Activated CD8-positive, alpha-beta memory T cell treated with anti-CD3 and anti-CD28 coated beads, Interleukin-2, amount 50 U/mL, for 1 hour (primary cell): ENCODE data around the gene ZNF524.
A peak's percentile ranks its signal among the peaks of the same experiment; 100 is the strongest.
"Not testable (repeated sequence)": the region's sequence is repeated elsewhere in the genome, so short reads cannot be mapped to it uniquely, and the experiment has no call there.

ENCODE experiments used
- DNase-seq: peaks from one replicate; pipeline ENCODE4 v3.0.0-alpha.2; 2020; ENCODE audit errors: extremely low read depth

The ZNF524 gene, protein sequence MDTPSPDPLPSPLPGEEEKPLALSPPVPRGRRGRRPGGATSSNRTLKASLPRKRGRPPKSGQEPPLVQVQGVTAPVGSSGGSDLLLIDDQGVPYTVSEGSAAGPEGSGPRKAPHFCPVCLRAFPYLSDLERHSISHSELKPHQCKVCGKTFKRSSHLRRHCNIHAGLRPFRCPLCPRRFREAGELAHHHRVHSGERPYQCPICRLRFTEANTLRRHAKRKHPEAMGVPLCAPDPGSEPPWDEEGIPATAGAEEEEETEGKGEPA

DNA sequence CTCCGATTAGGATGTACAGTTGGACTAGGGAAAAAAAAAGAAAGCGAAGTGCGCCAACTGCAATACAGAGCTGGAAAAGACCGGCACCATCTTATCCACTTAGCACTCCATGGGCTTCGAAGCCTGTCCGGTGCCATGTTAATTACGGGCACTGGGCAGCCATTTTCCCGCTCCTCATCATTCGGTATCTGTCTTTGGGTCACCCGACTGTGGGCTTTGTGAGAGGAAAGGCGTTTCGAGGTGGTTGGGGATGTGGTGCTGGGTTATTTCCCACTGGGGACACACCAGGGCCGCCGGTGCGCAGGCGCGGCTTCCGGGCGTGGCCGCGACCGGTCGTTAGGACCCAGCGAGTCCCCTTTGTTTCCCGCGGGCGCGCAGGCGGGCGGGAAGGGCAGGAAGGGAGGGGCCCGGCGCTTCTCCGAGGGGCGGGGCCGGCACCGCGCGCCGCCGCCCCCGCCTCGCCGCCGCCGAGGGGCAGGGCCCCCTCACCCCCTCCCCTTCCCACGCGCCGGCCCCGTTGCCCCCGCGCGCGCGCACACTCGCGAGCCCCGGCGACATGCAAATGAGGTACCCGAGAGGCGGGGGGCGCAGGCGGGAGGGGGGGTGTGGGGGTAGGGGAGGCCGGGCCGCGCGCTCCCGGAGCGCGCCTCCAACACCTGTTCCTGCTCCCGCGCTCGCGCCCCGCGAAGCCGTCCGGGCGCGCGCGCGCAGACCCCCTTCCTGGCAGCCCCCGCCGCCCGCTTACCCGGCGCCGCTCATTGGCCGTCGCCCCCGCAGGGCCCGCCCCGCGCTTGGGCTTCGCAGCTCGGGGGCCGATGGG lies at the start of gene ZNF524:
TSS of gene ZNF524 (plus strand) at position 447 of the 820 bp plus-strand sequence. CDS start 1,825 bp downstream, outside the sequence.
- peak; percentile 67 for DNase-seq

DNA sequence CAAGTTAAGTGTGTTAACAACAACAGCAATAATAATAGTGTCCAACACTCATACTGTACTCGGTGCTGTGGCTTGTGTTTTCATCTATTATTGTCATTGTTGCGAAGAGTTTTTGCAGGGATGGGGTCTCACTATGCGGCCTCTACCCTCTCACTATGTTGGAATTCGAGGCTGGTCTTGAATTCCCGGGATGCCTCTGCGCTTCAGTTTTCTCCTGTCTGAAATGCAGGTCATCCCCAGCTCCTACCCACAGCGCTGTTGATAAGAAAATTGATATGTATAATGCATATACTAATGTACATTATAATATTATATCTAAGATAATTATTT lies 49.8 kb upstream of the ZNF524 start:
- no peak for DNase-seq

DNA sequence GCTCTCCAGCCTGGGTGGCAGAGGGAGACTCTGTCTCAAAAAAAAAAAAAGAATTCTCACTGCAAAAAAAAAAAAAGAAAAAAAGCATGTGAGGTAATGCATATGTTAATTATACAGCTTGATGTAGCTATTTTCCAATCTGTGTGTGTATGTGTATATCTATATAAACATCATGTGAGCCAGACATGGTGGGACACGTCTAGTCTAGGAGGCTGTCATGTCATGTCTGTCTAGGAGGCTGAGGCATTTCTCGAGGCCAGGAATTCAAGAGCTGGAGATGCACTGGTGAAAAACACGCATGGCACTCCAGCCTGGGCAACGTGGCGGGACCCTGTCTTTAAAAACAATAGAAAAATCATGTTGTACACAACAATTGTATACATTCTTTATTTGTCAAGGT lies 47.9 kb upstream of the ZNF524 start:
- no peak for DNase-seq

DNA sequence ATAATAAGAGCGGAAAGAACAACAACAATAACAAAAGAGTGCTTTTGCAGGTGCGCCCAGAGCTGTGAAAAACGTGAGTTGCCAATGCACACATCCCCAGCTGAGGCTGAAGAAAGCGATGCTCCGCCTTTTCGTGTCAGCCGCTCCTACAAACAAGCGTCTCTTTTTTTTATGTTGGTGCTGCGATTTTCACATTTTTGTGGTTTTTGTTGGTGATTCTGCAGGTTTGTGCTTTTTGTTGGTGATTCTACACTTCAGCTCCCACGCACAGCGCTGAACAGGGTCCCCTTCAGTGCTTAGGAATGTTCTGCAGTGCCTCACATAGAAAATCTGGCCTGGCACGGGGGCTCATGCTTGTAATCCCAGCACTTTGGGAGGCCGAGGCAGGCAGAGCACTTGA lies 47.5 kb upstream of the ZNF524 start:
- no peak for DNase-seq

DNA sequence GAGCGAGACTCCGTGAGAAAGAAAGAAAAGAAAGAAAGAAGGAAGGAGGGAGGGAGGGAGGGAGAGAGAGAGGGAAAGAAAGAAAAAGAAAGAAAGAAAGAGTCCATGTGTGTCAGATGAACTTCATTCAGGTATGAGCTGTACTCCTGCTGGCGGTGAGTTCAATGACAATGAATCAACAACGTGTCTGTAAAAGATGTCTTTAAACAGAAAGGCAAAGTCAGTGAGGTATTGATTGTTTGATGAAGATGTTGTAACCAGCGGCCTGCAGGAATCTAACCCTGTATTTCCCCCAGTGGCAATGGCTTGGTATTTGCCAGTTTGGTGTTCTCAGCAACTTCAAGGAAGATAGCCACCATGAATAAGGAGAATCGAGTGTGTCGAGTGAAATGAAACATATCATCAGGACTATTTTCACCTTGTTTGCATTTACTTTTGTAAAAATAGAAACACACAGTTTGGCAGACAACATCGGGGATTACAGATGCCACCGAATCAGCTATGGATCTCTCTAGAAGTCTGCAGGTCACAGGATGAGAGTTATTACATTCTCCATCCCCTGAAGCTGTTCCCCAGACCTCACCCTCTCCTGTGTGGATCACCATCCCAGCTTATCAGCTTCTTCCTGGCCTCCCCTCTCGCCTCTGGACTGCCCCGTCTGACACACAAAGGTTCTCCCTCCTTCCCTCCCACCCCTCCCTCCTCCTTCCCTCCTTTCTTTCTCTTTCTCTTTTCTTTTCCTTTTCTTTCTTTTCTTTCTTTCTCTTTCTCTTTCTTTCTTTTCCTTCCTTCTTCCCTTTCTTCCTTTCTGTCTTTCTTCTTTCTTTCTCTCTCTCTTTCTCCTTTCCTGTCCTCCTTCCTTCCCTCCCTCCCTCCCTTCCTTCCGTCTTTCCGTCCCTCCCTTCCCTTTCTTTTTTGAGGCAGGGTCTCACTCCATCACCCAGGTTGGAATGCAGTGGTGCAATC lies 46.6 kb upstream of the ZNF524 start:
- no peak for DNase-seq

DNA sequence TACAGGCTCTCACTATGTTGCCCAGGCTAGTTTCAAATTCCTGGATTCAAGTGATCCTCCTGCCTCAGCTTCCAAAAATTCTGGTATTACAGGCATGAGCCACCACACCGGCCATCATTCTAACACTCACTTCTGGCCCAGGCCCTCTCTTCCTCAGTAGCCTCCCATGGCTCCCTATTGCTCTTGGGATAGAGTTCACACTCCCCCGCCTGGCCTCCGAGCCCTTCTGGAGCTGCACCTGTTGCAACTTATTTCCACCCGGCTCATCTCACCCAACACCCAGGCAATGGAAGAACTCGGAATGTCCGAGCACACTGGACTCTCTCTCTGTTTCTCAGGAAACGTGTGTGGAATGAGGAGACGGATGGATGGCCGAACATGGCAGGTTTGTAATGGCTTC lies 45.8 kb upstream of the ZNF524 start:
- no peak for DNase-seq

DNA sequence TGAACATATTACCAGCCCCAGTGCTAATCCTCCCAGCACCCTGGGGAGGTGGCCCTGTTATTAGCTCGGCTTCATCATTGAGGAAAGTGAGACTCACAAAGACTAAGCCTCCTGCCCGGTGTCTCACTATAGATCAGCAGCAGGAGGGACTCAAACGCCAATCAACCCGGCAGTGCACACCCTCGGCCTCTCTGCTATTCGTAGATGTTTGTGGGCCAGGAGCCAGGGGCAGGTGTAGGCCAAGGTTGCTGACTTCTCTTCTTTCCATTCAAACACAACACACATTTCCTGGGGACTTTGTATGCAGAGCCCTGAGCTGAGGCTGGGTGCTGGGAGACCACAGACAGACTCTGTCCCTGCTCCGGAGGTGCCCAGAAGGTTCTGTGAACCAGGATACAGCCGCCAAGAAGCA lies 45.3 kb upstream of the ZNF524 start:
- no peak for DNase-seq

DNA sequence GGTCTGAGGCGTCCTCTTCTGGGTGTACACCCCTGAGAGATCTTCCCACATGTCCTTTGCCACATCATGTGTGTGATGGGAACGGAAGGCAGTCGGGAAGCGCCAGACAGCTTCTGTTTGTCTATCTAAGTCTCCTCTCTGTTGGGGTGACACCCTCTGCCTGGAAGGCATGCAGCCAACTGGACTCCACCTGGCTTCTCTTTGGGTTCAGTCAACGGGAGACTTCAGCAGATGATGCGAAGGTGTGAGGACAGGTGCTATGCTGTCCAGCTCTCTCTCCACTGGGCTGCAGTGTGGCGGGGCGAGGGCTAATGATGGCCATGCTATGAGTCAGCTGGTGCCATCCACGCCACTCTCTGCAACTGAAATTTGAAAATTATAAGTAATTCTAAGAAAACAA lies 40.4 kb upstream of the ZNF524 start:
- no peak for DNase-seq

DNA sequence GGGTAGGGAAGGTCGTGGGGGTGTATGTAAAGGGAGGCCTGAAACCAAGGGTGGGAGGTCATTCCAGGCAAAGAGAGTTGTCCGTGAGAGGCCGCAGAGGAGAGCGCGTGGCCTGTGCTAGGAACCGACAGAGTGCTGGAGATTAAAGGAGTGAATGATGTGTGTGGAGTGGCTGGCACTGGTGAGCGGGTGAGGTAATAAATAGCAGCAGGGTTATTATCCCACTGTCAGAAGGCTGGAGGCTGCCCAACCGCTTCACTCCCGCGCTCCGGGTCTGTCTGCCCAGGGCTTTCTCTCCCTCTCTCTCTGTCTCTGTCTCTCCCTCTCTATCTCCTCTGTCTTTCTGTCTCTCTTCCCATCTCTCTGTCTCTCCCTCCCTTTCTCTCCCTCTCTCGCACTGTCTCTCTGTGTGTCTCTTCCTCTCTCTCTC lies 36.8 kb upstream of the ZNF524 start:
- DNase-seq, result no peak

DNA sequence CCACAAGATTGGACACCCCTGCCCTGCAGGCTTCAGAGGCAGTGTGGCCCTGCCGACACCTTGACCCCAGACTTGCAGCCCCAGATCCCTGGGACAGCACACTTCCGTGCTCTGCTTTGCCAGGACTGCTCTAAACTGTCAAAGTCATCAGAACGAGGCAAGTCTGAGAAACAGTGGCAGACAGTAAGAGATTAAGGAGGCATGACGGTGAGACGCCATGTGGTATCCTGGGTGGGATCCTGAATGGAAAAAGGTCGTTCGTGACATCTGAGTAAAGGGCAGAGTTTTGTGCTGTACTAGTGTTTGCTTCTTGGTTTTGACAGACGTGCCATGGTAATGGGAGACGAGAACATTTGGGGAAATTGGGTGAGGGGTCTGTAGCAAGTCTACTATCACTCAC lies 33.3 kb upstream of the ZNF524 start:
- no peak for DNase-seq

DNA sequence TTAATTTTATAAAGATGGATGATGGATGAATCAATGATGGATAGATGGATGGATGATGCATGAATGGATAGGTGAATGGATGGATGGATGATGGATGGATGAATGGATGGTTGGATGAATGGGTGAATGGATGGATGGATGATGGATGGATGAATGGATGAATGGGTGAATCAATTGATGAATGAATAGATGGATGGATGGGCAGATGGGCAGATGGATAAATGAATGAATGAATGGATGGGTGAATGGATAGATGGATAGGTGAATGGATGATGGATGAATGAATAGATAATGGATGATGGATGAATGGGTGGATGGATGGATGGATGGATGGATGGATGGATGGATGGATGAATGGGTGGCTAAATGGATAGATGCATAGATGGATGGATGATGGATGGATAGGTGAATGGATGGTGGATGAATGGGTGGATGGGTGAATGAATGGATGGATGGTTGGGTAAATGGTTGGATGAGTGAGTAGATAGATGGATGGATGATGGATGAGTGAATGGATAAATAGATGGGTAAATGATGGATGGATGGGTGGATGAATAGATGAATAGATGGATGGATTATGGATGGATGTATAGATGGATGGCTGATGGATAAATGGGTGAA lies 32.3 kb upstream of the ZNF524 start:
- no peak for DNase-seq

DNA sequence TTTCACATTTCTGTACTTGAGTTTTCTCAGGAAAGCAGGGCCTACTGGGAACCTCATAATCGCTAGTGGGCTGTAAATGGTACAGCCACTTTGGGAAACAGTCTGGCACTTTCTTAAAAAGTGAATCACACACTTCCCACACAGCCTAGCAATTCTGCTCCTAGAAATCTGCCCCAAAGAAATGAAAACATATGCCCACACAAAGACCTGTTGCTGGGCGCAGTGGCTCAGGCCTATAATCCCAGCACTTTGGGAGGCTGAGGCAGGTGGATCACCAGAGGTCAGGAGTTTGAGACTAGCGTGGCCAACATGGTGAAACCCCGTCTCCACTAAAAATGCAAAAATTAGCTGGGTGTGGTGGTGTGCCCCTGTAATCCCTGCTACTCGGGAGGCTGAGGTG lies 30.6 kb upstream of the ZNF524 start:
- not testable (repeated sequence) for DNase-seq

DNA sequence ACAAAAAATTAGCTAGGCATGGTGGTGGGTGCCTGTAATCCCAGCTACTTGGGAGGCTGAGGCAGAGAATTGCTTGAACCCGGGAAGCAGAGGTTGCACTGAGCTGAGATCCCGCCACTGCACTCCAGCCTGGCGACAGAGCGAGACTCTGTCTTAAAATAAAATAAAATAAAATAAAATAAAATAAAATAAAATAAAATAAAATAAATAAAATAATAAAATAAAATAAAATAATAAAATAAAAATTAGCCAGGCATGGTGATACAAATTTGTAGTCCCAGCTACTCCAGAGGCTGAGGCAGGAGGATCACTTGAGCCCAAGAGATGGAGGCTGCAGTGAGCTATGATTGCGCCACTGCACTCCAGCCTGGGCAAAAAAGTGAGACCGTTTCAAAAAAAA lies 26.2 kb upstream of the ZNF524 start:
- not testable (repeated sequence) for DNase-seq

DNA sequence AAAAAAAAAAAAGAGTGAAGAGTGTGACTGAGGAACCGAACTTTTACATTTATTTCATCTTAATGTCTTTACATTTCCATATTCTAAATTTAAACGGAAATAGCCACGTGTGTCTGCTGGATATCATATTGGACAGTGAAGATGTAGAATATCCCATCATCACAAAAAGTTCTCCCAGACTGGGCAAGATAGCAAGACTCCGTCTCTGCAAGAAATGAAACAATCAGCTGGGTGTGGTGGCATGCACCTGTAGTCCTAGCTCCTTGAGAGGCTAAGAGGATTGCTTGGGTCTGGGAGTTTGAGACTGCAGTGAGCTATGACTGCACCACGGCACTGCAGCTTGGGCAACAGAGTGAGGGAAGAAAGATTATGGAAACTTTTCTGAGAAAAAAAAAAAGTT lies 23.3 kb upstream of the ZNF524 start:
- DNase-seq, result no peak

DNA sequence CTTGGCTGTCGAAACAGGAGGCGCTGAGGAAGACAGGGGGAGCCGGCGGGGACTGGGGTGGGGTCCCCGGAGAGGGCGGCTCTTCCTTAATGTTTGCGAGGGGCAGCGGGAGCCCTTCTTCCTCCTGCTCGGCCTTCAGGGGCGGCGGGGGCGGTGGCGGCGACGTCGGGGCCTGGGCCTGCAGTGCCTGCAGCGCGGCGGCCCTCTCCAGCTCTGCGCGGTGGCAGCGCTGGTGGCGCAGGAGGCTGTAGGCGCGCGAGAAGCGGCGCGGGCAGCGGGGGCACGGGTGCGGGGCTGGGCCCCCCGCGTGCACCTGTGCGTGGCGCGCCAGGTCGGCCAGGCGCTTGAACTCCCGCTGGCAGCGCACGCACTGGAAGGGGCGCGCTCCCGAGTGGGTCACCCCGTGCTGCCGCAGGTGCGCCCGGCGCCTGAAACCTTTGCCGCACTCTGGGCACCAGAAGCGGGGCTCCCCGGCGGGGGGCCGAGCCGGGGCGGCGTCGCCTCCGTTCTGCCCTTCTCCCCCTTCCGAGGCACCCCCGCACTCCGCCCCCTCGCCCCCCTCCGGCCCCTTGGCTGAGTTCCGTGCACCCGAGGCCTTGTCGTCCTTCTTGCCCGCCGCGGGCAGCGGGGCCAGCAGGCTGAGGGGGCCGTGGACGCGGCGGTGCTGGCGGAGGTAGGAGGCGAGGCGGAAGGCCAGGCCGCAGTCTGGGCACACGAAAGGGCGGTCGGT lies 21.9 kb upstream of the ZNF524 start:
- no peak for DNase-seq

DNA sequence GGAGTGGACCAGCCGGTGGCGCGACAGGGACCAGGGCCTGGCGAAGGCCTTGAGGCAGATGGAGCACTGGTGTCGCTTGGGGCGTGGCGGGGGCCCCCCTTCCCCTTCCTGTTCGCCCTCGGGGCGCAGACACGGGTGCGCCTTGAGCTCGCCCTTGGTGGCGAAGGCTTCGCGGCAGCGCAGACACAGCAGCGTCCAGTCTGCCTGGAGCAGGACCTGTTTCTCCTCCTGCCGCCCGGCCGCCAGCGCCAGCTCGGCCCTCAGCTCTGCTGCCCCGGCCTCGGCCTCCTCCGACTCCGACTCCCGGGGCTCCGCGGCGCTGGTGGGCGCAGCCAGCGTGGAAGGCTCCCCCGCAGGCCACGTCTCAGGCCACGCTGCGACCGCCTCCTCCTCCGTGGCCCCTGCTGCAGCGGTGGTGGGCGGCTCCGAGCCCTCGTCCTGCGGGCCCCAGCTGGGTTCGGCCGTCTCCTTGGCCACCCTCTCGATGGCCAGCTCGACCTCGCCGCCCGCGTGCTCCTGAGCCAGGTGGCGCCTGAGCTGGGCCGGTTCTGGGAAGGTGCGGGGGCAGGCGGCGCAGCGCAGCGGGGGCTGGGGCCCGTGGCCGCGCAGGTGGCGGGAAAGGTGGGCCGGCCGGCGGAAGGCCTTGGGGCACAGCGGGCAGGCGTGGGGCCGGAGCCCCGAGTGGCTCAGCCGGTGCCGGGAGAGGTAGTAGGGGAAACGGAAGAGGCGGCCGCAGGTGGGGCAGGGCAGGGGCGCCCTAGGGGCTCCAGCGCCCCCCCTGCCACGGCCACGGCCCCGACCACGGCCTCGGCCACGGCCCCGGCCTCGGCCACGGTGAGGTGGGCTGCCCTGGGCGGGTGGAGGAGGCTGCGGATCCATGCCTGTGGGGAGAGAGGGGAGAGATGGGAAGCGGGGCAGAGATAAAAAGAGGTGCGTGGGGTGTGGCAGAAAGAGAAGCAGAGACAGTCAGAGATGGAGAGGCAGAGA lies 21.0 kb upstream of the ZNF524 start:
- DNase-seq, result no peak

DNA sequence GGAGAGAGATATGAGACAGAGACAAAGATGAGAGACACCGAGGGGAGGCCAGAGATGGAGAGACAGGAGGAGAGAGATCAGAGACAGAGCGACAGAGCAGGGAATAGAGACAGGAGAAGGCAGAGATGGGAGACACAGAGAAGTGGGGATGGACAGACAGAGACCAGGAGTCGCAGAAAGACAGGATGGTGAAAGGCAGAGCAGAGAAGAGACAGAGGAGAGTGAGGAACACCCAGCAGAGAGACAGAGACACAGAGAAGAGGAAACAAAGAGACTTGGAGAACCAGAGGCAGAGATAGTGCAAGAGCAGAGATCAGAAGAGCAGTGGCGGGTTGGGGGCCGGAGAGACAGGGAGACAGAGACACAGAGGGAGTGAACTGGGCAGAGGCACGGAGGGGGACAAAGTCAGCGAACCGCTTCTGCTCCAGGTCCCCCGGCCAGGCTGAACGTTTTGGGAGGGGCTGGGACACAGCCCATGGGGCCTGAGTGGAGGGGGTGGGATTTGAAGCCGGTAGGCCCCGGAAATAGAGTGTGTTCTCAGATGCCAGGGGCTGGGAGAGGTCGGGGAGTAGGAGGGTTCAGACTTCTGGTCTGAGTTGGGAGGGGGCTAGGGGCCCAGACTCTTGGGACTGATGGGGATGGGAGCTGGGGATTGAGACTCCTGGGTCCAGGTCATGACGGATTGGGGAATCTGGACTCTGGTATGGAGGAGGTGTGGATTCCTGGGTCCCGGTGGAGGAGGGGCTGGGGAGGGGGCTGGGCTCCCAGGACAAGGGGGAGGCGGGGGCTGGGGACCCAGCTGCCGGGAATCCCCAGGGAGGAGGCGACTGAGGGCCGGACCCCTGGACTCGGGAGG lies 20.1 kb upstream of the ZNF524 start:
- DNase-seq, result no peak

DNA sequence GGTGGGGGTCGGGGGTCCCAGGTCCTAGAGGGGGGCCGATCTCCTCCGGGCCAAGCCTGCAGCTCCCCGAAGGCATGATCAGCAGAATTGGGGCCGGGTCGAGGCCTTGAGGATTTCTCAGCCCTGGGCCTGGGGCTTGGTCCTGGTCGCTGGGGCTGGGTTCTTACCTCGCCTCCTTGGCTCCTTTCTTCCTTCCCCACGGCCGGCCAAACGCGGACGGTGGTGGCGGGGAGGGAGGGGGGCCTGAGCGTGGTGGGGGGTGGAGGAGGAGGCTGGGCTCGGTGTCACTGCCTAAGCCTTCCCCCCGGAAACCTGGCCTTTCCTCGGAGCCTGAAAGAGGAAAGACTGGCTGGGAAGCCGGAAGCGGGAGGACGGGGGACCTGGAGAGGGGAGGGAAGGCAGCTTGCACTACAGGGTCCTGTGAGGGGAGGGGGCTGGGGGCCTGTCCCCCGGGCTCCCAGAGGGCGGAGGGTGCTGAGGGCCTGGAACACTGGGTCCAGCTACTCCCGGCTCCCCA lies 19.4 kb upstream of the ZNF524 start, which contains the start of gene ZNF579:
TSS of gene ZNF579 (minus strand) at position 221 of the 517 bp plus-strand sequence. CDS start 1,209 bp downstream, outside the sequence.
- DNase-seq, result no peak
